GM19455 (cell line): Measurements from ENCODE around the gene TBC1D3C.
"Not testable (repeated sequence)": the region's sequence is repeated elsewhere in the genome, so short reads cannot be mapped to it uniquely, and the experiment has no call there.

ENCODE experiments used
- ATAC-seq: cut with Tn5 transposase; IDR thresholded peaks from one replicate; pipeline ENCODE4 v1.9.1; 2021; ENCODE audit not compliant: unreplicated experiment

TBC1D3C gene

GRCh38 chr17:38068534-38068933, at the start of gene TBC1D3C:
Gene TBC1D3C, minus strand, starts transcription at chr17:38068634. Its CDS starts 1,568 bp downstream, at chr17:38067066.
- not testable (repeated sequence) for ATAC-seq

GRCh38 chr17:38099262-38099661, 30.8 kb upstream of the TBC1D3C start:
- ATAC-seq, result not testable (repeated sequence)

GRCh38 chr17:38094059-38094694, 25.7 kb upstream of the TBC1D3C start:
- ATAC-seq, result not testable (repeated sequence)

GRCh38 chr17:38088120-38088519, 19.7 kb upstream of the TBC1D3C start:
- not testable (repeated sequence) for ATAC-seq

GRCh38 chr17:38087344-38087743, 18.9 kb upstream of the TBC1D3C start:
- not testable (repeated sequence) for ATAC-seq
